Breast epithelium (tissue), 3 donors: Measurements from ENCODE around the gene MSL2.
"Not testable (repeated sequence)": the region's sequence is repeated elsewhere in the genome, so short reads cannot be mapped to it uniquely, and the experiment has no call there.

Experiments
- POLR2A ChIP-seq: fragments of 450-650 bp; IDR thresholded peaks from one replicate; pipeline ENCODE4 v1.6.1; 2016; ENCODE audit warnings: antibody characterized with exemption, mild to moderate bottlenecking, moderate library complexity
- POLR2AphosphoS5 ChIP-seq, 3 donors: sonication (generic); formaldehyde crosslinking; IDR thresholded peaks; one replicate each; pipeline ENCODE4 v1.6.1; 2017; ENCODE audit warnings: antibody characterized with exemption in 3 of 3
- TF ChIP-seq, protein P1 (sequence below), 3 donors: fragments of 450-650 bp; IDR thresholded peaks; one replicate each; pipeline ENCODE4 v1.5.1; 2016 to 2017; ENCODE audit warnings: antibody characterized with exemption in 3 of 3, mild to moderate bottlenecking in 3 of 3, moderate library complexity in 3 of 3

DNA sequence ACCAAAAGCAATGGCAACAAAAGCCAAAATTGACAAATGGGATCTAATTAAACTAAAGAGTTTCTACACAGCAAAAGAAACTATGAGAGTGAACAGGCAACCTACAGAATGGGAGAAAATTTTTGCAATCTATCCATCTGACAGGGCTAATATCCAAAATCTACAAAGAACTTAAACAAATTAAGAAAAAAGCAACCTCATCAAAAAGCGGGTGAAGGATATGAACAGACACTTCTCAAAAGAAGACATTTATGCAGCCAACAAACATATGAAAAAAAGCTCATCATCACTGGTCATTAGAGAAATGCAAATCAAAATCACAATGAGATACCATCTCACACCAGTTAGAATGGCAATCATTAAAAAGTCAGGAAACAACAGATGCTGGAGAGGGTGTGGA, 76.8 kb downstream of the MSL2 start:
- TF ChIP-seq, protein P1, sequence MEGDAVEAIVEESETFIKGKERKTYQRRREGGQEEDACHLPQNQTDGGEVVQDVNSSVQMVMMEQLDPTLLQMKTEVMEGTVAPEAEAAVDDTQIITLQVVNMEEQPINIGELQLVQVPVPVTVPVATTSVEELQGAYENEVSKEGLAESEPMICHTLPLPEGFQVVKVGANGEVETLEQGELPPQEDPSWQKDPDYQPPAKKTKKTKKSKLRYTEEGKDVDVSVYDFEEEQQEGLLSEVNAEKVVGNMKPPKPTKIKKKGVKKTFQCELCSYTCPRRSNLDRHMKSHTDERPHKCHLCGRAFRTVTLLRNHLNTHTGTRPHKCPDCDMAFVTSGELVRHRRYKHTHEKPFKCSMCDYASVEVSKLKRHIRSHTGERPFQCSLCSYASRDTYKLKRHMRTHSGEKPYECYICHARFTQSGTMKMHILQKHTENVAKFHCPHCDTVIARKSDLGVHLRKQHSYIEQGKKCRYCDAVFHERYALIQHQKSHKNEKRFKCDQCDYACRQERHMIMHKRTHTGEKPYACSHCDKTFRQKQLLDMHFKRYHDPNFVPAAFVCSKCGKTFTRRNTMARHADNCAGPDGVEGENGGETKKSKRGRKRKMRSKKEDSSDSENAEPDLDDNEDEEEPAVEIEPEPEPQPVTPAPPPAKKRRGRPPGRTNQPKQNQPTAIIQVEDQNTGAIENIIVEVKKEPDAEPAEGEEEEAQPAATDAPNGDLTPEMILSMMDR (IDR thresholded peaks at IDR 0.05), result not testable (repeated sequence)
- TF ChIP-seq POLR2A; POLR2AphosphoS5 (IDR thresholded peaks at IDR 0.05): not testable (repeated sequence)
